ENCODE results near the gene MTHFD2.
"Not testable (repeated sequence)": the region's sequence is repeated elsewhere in the genome, so short reads cannot be mapped to it uniquely, and the experiment has no call there.

The MTHFD2 gene

GRCh38 chr2:74198023-74198460, 373 bp upstream of the MTHFD2 start:
- DNase-seq (ENCODE audit: low spot score) = peak; percentile 99

- no peak for DNase-seq (ENCODE audit: low spot score)
These were observed 873 bp downstream of the MTHFD2 start for GRCh38 chr2:74199275-74199701.

DNA sequence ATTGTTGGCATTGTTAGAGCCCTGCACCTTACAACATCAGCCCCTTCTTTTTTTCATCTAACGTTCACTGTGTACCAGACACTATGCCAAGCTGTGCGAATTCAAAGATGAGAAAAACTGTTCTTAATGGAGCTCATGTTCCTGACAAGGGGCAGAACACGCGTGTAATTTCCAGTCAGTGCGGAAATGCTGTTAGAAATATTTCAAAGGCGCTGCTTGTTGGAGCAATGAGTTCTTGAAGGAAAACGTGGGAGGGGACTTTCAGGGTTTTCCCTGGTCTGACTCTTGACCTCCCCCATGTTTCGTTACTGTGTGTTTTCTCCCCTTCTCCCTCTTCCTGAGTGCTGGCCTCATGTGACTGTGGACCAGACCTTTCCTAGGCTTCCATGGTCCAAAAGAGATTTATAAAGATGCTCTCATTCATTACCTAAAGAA, 1.5 kb downstream of the MTHFD2 start:
- peak; percentile 49 for DNase-seq (ENCODE audit: low spot score)

DNA sequence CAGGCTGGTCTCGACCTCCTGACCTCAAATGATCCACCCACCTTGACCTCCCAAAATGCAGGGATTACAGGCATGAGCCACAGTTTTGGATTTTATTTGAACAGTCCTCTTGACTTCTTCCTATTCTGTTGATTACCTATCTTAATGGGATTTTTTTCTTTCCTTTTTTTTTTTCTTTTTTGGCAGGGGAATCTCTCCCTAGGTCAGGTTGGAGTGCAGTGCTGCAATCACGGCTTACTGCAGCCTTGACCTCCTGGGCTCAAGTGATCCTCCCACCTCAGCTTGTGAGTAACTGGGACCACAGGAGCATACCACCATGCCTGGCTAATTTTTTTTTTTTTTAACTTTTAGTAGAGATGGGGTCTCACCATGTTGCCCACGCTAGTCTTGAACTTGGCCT, 2.8 kb downstream of the MTHFD2 start:
- no peak for DNase-seq (ENCODE audit: low spot score)

DNA sequence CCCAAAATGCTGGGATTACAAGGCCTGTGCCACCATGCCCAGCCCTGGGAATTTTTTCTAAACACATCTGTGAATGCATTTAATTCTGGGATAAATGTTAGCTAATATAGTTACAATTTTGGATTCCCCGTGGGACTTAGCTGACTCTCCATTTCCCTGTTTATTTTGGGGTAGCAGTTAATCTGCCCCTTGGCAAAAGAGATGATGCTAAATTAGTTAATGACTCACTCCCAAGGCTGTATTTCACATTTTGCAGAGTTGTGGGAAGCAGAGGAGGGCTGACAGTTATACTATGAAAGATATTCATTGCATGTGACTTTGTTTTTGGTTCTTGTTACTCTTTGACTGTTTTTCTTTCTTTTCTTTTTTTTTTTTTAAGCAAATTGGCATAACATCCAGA, 3.2 kb downstream of the MTHFD2 start:
- peak; percentile 32 for DNase-seq (ENCODE audit: low spot score)

GRCh38 chr2:74204436-74204835, 6.0 kb downstream of the MTHFD2 start:
- DNase-seq (ENCODE audit: low spot score) = no peak

DNA sequence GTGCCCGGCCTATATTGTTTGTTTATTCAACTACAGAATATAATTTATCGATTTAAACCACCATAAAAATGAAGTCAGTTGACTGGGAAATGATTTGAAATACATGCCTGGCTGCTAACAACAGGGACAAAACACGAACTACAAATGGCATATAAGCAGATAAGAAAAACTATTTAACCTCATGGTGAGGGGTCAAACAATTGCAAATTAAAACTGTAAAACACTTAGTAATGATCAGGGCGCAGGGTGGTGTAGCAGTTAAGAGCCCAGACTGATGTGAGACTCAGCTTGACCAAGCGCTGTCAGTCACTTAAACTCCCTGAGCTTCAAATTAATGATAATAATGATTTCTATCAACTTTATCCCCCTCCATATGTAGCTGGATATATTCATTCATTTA, 6.7 kb downstream of the MTHFD2 start:
- no peak for DNase-seq (ENCODE audit: low spot score)

DNA sequence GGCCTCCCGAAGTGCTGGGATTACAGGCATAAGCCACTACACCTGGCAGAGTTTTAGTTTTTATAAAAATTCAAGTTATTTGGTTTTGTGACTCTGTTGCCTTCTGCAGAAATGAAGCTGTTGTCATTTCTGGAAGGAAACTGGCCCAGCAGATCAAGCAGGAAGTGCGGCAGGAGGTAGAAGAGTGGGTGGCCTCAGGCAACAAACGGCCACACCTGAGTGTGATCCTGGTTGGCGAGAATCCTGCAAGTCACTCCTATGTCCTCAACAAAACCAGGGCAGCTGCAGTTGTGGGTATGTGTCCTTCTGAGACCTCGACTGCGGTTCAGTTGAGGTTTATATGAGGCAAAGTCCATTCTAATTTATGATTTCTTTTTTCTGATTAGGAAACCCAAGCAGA, 7.2 kb downstream of the MTHFD2 start:
- no peak for DNase-seq (ENCODE audit: low spot score)

DNA sequence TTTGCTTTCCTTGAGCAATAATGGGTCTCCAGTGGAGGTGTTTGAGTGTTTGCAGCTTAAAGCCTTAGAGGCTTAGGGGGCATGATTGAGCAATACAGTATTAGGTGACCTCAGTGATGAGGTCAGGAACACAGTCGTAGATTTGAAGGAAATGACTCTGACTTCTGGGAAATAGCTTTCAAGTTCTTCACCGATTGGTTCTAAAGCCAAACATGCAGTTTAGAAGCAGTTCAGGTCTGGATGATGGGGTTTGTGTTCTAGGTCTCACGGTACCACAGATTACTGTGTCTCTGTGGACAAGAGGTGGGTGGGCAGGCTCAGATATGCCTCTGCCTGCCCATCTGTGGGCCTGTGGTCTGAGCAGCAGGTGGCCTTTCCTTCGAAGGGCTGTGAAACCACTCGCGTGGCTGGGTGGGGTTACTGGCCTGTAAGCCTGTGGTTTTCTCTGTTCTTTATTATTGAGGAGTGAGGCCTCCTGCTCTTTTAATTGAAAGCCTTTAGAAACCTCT, 7.8 kb downstream of the MTHFD2 start:
- DNase-seq (ENCODE audit: low spot score) = peak; percentile 73

GRCh38 chr2:74212702-74213410, 14.4 kb downstream of the MTHFD2 start:
- DNase-seq (ENCODE audit: low spot score) = no peak

DNA sequence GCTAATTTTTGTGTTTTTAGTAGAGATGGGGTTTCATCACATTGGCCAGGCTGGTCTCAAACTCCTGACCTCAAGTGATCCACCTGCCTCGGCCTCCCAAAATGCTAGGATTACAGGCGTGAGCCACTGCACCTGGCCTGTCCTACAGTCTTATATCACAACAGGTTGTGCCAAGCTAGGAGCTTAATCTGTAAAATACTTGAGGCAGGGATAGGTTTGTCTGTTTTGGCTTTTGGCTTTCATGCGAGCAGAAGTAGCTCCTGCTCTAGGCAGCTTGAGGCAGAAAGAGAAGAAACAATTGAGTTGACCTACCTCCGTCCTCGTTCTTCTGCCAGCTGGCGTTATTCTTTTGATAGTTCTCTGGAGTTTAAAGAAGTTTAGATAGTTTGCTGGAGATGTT, 17.4 kb downstream of the MTHFD2 start:
- DNase-seq (ENCODE audit: low spot score) = not testable (repeated sequence)

DNA sequence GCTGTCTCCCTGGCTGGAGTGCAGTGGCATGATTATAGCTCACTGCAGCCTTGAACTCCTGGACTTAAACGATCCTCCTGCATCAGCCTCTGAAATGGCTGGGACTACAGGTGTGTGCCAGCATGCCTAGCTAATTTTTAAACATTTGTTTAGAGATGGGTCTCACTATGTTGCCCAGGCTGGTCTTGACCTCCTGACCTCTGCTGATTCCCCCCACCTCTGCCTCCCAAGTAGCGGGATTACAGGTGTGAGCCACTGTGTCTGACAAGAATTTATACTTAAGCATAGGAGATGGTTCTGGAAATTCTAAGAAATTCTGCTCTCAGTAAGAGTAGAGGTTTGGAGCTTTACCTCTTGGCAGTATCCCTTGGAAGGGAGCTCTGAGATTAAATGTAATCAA, 18.2 kb downstream of the MTHFD2 start:
- no peak for DNase-seq (ENCODE audit: low spot score)

GRCh38 chr2:74219846-74220486, 21.6 kb downstream of the MTHFD2 start:
- DNase-seq (ENCODE audit: low spot score) = no peak

DNA sequence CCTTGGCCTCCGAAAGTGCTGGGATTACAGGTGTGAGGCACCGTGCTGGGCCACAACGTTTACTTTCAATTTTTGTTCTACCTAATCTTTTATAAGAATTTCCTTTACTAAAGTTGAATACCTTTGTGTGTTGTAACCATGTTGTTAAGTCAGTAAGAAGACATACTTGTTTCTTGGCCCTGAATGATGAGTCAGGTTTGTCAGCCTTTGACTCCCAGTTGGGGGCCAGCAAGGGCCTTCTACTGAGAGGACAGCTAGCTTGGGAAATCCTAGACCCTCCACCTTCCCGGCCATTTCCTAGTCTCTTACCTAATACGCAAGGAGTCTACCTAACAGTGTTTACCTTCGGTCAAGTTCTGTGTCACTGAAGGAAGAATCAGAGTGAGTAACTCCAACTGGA, 22.7 kb downstream of the MTHFD2 start:
- DNase-seq (ENCODE audit: low spot score) = no peak

- DNase-seq (ENCODE audit: low spot score) = no peak
These were observed 23.3 kb downstream of the MTHFD2 start for GRCh38 chr2:74221604-74222299.

- DNase-seq (ENCODE audit: low spot score) = no peak
These were observed 23.9 kb downstream of the MTHFD2 start for GRCh38 chr2:74222300-74222650.

- peak; percentile 53 for DNase-seq (ENCODE audit: low spot score)
These were observed 25.7 kb downstream of the MTHFD2 start for GRCh38 chr2:74223941-74224770.

DNA sequence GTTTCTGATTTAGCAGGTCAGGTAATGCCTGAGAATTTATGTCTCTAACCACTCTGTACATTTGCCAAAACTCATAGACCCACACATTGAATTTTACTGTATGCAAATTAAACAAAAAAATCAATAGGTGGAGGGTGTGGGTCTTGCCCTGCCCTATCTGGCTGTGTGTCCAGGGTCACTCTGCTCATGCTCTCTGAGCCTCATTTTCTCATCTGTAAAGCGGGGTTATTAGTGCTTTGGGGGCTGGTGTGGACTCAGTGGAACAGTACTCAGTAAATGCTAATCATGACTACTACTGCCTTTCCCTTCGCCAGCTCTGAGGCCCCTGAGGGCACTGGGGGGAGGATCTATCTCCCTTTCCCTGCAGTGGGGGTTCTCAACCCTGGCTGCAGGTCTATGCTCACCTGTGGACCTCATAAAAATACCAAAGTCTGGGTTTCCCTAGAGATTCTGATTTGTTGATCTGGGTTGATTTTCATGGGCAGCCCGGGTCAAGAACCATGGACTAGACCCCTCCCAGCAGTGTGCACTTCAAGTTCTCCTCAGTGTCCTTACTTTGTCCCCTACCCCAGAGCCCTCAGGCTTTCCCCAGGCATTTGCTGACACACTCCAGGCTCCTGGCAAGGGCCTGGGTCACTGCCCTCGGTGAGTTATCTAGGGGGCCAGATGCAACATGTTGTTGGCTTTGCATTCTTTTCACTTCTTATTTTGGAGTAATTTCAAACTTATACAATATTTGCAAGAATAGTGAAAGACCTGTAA, 27.5 kb downstream of the MTHFD2 start:
- no peak for DNase-seq (ENCODE audit: low spot score)

- no peak for DNase-seq (ENCODE audit: low spot score)
These were observed 28.3 kb downstream of the MTHFD2 start for GRCh38 chr2:74226648-74227213.

GRCh38 chr2:74227646-74228045, 29.2 kb downstream of the MTHFD2 start:
- DNase-seq (ENCODE audit: low spot score) = no peak

DNA sequence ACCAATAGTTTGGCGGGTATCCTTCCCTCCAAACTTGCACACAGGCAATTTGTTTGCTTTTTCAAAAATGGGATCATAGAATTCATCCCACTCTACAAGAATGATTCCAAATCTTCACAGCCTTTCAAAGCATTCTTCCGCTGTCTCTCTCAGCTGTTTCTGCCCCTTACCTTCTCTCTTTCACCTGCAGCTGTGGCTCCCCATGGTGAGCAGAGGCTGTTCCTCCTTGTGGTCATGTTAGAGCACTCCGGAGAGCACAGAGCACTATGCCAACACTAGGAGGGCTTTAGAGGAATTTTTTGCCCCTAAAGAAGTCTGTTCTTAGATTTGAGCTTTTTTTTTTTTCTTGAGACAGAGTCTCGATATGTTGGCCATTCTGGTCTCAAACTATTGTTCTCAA, 30.4 kb downstream of the MTHFD2 start:
- no peak for DNase-seq (ENCODE audit: low spot score)

Data from RKO (cell line).